OCI-M1 (cell line): ENCODE results near the gene CFAP20DC.
"Not testable (repeated sequence)": the region's sequence is repeated elsewhere in the genome, so short reads cannot be mapped to it uniquely, and the experiment has no call there.

Experiments
- DNase-seq: peaks from one replicate; lab custom pipeline; 2025; lab: John Stamatoyannopoulos, UW

Gene CFAP20DC

DNA sequence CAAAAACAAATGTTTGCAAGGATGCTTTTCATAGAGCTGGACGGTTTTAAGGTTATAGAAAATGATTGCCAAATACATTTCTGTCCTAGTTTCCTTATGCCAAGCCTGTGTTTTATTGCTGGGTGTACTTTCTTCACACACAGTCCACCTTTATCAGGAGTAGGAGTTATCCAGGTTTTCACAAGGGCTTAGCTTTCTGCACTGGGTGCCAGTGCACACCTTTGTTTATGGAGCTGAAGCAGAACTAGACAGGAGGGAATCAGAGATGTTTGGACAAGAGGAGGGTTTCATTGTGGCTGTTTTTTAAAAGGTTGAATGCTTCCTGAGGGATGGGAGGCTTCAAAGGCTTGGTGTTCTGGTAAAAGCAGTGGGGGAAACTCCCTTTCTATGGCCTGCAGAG, 353.7 kb downstream of the CFAP20DC start:
- DNase-seq = no peak

DNA sequence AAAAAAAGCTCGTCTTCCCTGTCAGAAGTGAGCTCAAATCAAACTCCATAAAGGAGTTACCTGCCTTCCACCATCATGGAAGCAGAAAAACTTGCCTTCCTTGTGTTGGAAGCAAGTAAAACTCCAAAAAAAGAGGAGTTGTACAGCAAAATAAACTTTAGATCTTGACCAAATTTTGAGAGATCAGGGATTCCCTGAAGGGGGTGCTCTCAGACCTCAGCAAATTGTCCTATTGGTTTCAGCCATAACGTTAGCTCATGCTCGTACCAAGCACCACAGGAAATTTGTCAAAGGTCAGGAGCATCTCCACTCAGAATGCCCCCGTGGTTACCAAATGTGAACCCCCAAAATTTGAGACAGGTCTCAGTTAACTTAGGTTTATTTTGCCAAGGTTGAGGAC, 354.5 kb downstream of the CFAP20DC start:
- not testable (repeated sequence) for DNase-seq

DNA sequence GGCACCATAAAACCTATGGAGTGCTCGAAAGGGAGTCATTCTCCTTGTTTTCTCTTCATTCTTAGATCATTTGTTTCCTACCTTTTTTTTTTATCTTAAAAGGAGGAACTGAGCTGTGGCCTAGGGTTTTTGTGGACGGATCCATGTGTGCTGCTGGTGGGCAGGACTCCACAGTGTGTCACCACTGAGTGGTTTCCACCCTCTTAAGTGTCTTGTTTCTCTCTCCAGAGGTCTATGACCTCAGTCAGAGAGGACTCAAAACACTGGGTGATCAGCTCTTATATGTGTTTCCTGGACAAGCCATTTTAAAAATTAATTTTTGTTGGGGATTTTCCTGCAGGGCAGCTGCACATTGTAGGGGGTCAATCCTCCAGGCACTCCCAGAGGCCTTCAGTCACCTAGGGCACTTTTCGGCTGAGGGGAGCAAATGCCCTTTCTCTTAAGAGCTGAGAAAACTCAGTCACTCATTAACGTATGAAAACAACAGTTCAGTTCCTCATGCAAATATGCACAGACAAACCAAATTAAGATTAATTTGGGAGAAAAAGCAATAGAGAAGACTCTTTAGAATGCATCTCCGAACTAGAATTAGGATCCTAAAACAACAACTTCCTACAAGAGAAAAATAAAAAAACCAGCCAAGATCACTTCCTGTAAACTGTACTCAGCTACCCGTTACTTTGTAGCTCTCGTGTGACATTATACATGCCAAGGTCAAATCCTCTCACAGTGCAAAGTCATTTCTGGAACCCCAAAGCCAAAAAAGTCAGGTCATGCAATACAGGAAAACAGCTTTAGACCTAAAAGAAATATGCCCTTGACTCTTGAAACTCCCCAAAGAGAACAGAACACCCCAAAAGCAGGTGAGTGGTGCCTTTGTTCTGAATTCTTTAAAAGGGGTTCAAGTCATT, 355.6 kb downstream of the CFAP20DC start:
- peak; percentile 19 for DNase-seq

DNA sequence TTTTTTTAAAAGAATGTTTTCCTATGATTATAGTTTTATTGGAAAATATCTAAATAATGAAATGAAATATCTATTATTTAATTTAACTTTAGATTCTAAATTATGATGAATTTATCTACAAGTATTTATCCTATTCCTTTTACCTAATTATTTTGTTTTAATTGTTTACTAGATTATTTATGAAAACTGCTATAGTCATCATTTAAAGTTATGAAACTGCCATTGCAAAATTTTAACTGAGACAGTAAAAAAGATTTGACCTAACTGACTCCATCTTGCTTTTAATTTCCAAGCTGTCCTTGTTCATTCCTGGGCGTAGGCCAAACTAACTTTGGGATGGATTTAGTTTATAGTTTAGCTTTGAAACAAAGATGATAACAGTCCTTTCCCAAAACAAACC, 357.3 kb downstream of the CFAP20DC start:
- no peak for DNase-seq
